HepG2 (cell line): Measurements from ENCODE around the gene SERTAD3. TPM values are rescaled to one million over a fixed set of nuclear protein-coding genes. Genes with fewer than 3 reads are reported as not detected.
A peak's percentile ranks its signal among the peaks of the same experiment; 100 is the strongest.

Experiments used
- ATF3 ChIP-seq: sonication (generic); formaldehyde crosslinking; IDR thresholded peaks from 2 replicates; pipeline ENCODE4 v1.4.0; 2020; ENCODE audit warnings: missing genetic modification reagents
- ATF7-NPFF ChIP-seq: sonication (generic); formaldehyde crosslinking; IDR thresholded peaks from 2 replicates; pipeline ENCODE4 v1.8.1; 2023; ENCODE audit warnings: mild to moderate bottlenecking, low read depth, missing genetic modification reagents, moderate library complexity
- BRCA1 ChIP-seq: sonication (generic); formaldehyde crosslinking; IDR thresholded peaks from 2 replicates; pipeline ENCODE4 v1.4.0; 2020; ENCODE audit warnings: missing genetic modification reagents
- CCAR2 ChIP-seq: fragments of 200-400 bp; formaldehyde crosslinking; optimal IDR thresholded peaks from 2 replicates; pipeline ENCODE3; 2018; ENCODE audit warnings: low read depth, mild to moderate bottlenecking, low read length, moderate library complexity
- ELF4 ChIP-seq: sonication (generic); formaldehyde crosslinking; IDR thresholded peaks from 2 replicates; pipeline ENCODE4 v1.5.0; 2020; ENCODE audit warnings: missing genetic modification reagents, mild to moderate bottlenecking, moderate library complexity, borderline replicate concordance
- ESRRA ChIP-seq: sonication (generic); formaldehyde crosslinking; IDR thresholded peaks from 2 replicates; pipeline ENCODE4 v1.5.1; 2020; ENCODE audit warnings: mild to moderate bottlenecking, low read depth, missing genetic modification reagents
- FOSL2 ChIP-seq: sonication (generic); formaldehyde crosslinking; IDR thresholded peaks from 2 replicates; pipeline ENCODE4 v1.4.0; 2020; ENCODE audit warnings: missing genetic modification reagents
- MIER3 ChIP-seq: IDR thresholded peaks from 2 replicates; pipeline ENCODE4 v1.6.1; 2016; ENCODE audit warnings: missing compliant biosample characterization, borderline replicate concordance
- MLLT10 ChIP-seq: sonication (generic); formaldehyde crosslinking; IDR thresholded peaks from 2 replicates; pipeline ENCODE4 v1.4.0; 2020; ENCODE audit warnings: missing genetic modification reagents
- MXI1 ChIP-seq: IDR thresholded peaks from 3 replicates; pipeline ENCODE4 v1.6.1; 2012; ENCODE audit warnings: low read depth, low read length, inconsistent platforms, borderline replicate concordance
- NFKBIZ ChIP-seq: IDR thresholded peaks from 2 replicates; pipeline ENCODE4 v1.6.1; 2018; ENCODE audit warnings: missing genetic modification reagents, missing compliant biosample characterization
- PAF1 ChIP-seq: IDR thresholded peaks from 2 replicates; pipeline ENCODE4 v1.6.1; 2016; ENCODE audit warnings: missing genetic modification reagents, missing compliant biosample characterization
- SIX4 ChIP-seq: sonication (generic); formaldehyde crosslinking; IDR thresholded peaks from 2 replicates; pipeline ENCODE4 v1.4.0; 2020; ENCODE audit warnings: missing genetic modification reagents
- THYN1 ChIP-seq: sonication (generic); formaldehyde crosslinking; IDR thresholded peaks from 2 replicates; pipeline ENCODE4 v1.8.1; 2023; ENCODE audit warnings: low read depth, mild to moderate bottlenecking, moderate library complexity, missing genetic modification reagents, borderline replicate concordance
- TP53 ChIP-seq: sonication (generic); formaldehyde crosslinking; conservative IDR thresholded peaks from 2 replicates; pipeline ENCODE4 v1.4.0; 2020; ENCODE audit warnings: missing genetic modification reagents
- ZFP37 ChIP-seq: sonication (generic); formaldehyde crosslinking; IDR thresholded peaks from 2 replicates; pipeline ENCODE4 v1.4.0; 2020; ENCODE audit warnings: missing genetic modification reagents, borderline replicate concordance
- ZFP41 ChIP-seq: sonication (generic); formaldehyde crosslinking; IDR thresholded peaks from 2 replicates; pipeline ENCODE4 v1.4.0; 2020; ENCODE audit warnings: mild to moderate bottlenecking, missing genetic modification reagents, borderline replicate concordance
- ZFYVE20 ChIP-seq: sonication (generic); formaldehyde crosslinking; IDR thresholded peaks from 2 replicates; pipeline ENCODE4 v1.8.0; 2023; ENCODE audit warnings: low read depth, mild to moderate bottlenecking, moderate library complexity, missing genetic modification reagents, borderline replicate concordance
- ZMAT5 ChIP-seq: sonication (generic); formaldehyde crosslinking; IDR thresholded peaks from 2 replicates; pipeline ENCODE4 v1.5.0; 2020; ENCODE audit warnings: mild to moderate bottlenecking, low read depth, missing genetic modification reagents, borderline replicate concordance
- ZNF431 ChIP-seq: sonication (generic); formaldehyde crosslinking; IDR thresholded peaks from 2 replicates; pipeline ENCODE4 v1.9.0; 2022; ENCODE audit warnings: missing genetic modification reagents, low read depth, mild to moderate bottlenecking, borderline replicate concordance
- ZNF510 ChIP-seq: sonication (generic); formaldehyde crosslinking; IDR thresholded peaks from 2 replicates; pipeline ENCODE4 v1.4.0; 2020; ENCODE audit warnings: low read depth, mild to moderate bottlenecking, missing genetic modification reagents
- ZNF772 ChIP-seq: sonication (generic); formaldehyde crosslinking; IDR thresholded peaks from 2 replicates; pipeline ENCODE4 v1.5.0; 2020; ENCODE audit warnings: mild to moderate bottlenecking, missing genetic modification reagents
- polyA plus RNA-seq, 8 experiments: library from polyadenylated mRNA; depleted of rRNA in 3 of 8; stranded (reverse) in 7 of 8; unstranded in 1 of 8; fragments of >200 nt; fragmentation: Illumina TruSeq in 4 of 8; extraction: Trizol in 4 of 8; gene quantifications; 2 replicates each; pipeline versions ENCODE4 v1.2.1 to v1.2.3, GENCODE V29; 2011 to 2016; ENCODE audit warnings: low read depth in 4 of 8, missing spikeins in 1 of 8, mixed read lengths in 1 of 8; ENCODE audit not compliant: insufficient read depth in 1 of 8
- total RNA-seq, 5 experiments: library from RNA; depleted of rRNA; stranded (reverse); fragments of >200 nt; fragmentation: Illumina TruSeq; extraction: Trizol; gene quantifications; 2 replicates each; pipeline ENCODE4 v1.2.3, GENCODE V29; 2016; ENCODE audit warnings: low read depth in 1 of 5
- TF ChIP-seq, protein P1 (sequence below): sonication (generic); formaldehyde crosslinking; IDR thresholded peaks from 2 replicates; pipeline ENCODE4 v1.8.1; 2023; ENCODE audit warnings: mild to moderate bottlenecking, inconsistent platforms, moderate library complexity, missing genetic modification reagents, borderline replicate concordance
- TF ChIP-seq, protein P2 (sequence below): sonication (generic); formaldehyde crosslinking; IDR thresholded peaks from 2 replicates; pipeline ENCODE4 v1.8.1; 2023; ENCODE audit warnings: missing genetic modification reagents, mild to moderate bottlenecking, borderline replicate concordance
- TF ChIP-seq, protein P3 (sequence below): sonication (generic); formaldehyde crosslinking; IDR thresholded peaks from 2 replicates; pipeline ENCODE4 v1.5.0; 2020; ENCODE audit warnings: missing genetic modification reagents

Gene SERTAD3
- total and polyA plus RNA-seq, 2 of the 13 experiments (the other 11 are each of a cell fraction or from before 2014, with no cell fraction given): 9.6 to 16.9 TPM

DNA sequence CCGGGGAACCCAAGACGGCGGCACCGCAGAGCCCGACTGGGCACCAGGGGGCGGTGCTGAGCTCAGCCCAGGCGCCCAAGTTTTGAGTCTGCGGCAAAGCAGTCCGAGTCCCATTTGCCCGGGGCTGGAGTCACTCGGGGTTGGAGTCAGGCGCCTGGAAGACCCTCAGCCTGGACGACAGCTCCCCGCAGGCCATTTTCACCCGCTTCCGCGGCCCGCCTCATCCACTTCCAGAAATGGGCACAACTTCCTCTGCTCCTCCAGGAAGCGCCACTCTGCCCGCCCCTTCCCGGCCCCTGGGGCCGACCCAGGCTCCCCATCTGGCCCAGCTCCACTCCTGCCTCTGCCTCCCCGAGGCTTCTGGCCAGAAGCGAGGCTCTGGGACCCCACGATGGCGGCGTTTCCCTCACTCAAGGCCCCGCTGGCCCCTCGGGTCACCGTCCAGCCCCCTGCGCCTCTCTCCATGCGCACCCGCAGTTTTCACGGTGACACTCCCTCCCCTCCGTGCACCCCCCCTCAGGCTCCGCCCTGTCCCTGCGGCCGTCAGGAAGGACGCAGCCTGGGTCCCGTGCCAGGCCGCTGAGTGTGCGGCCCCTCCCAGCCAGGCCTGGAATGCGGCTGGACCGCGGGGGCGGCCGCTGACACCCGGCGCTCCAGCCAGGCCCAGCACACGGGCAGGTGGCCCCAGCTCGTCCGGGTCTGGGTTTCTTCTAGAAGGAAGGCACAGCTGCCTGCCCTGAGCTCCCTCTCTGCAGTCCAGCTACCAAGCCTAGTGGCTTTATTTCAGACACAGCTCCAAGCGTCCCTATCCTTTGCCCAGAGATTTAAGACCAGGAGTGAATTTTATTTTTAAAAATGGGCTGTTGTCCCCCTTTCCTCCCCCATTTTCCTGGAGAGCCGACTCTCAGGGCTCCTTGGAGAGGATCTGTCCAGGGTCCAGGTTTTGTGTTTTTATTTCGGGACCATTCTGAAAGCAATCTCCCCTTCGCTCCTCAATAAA, 23.1 kb downstream of the SERTAD3 start (continued):
- no peak for TF ChIP-seq THYN1
- no peak for TF ChIP-seq TP53
- peak; percentile 48; the same call in 1 of the 2 replicates for TF ChIP-seq MIER3
- TF ChIP-seq, protein P1, sequence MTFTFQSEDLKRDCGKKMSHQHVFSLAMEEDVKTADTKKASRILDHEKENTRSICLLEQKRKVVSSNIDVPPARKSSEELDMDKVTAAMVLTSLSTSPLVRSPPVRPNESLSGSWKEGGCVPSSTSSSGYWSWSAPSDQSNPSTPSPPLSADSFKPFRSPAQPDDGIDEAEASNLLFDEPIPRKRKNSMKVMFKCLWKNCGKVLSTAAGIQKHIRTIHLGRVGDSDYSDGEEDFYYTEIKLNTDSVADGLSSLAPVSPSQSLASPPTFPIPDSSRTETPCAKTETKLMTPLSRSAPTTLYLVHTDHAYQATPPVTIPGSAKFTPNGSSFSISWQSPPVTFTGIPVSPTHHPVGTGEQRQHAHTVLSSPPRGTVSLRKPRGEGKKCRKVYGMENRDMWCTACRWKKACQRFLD (CRISPR knock-in tag): no peak
- peak; percentile 87 for TF ChIP-seq ELF4 (CRISPR knock-in tag)
- peak; percentile 88 for TF ChIP-seq ATF7-NPFF
- TF ChIP-seq SIX4: no peak; the same call in 1 of the 2 replicates
- no peak for TF ChIP-seq MLLT10 (CRISPR knock-in tag)
- no peak for TF ChIP-seq ZFP41
- no peak for TF ChIP-seq BRCA1 (CRISPR knock-in tag)
- TF ChIP-seq NFKBIZ (CRISPR knock-in tag): 0 out of 2 replicates have a peak, but pooled peaks have one; percentile 15
- peak; percentile 45; the same call in 1 of the 2 replicates for TF ChIP-seq ATF3 (CRISPR knock-in tag)
- no peak for TF ChIP-seq PAF1 (CRISPR knock-in tag)
- TF ChIP-seq ZNF431 (CRISPR knock-in tag): no peak
- TF ChIP-seq, protein P2, sequence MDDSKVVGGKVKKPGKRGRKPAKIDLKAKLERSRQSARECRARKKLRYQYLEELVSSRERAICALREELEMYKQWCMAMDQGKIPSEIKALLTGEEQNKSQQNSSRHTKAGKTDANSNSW: peak; percentile 53; the same call in 1 of the 2 replicates
- TF ChIP-seq FOSL2 (CRISPR knock-in tag): peak; percentile 80
- TF ChIP-seq ESRRA (CRISPR knock-in tag): 0 out of 2 replicates have a peak, but pooled peaks have one; percentile 52
- TF ChIP-seq ZNF772 (CRISPR knock-in tag): peak; percentile 91
- no peak for TF ChIP-seq ZMAT5 (CRISPR knock-in tag)
- TF ChIP-seq MXI1: peak; percentile 74; the same call in 1 of the 3 replicates
- TF ChIP-seq ZFP37 (CRISPR knock-in tag): no peak
- 0 out of 2 replicates have a peak, but pooled peaks have one; percentile 65 for TF ChIP-seq ZFYVE20 (CRISPR knock-in tag)
- TF ChIP-seq, protein P3, sequence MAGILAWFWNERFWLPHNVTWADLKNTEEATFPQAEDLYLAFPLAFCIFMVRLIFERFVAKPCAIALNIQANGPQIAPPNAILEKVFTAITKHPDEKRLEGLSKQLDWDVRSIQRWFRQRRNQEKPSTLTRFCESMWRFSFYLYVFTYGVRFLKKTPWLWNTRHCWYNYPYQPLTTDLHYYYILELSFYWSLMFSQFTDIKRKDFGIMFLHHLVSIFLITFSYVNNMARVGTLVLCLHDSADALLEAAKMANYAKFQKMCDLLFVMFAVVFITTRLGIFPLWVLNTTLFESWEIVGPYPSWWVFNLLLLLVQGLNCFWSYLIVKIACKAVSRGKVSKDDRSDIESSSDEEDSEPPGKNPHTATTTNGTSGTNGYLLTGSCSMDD (CRISPR knock-in tag): no peak
- no peak for TF ChIP-seq ZNF510 (CRISPR knock-in tag)
- TF ChIP-seq CCAR2: no peak
